SU-DHL-6 (cell line): ENCODE results near the gene ZFYVE21.

Source experiments
- EZH2phosphoT487 ChIP-seq: fragments of 200-600 bp; sonication (generic), shearing (Covaris generic); conservative IDR thresholded peaks from 2 replicates; pipeline ENCODE4 v1.6.1; 2018; ENCODE audit warnings: mild to moderate bottlenecking, antibody characterized with exemption, low read length, moderate library complexity, mixed read lengths
- TF ChIP-seq, protein P1 (sequence below): fragments of 200-600 bp; sonication (generic); IDR thresholded peaks from one replicate; pipeline ENCODE4 v1.5.1; 2017; ENCODE audit warnings: antibody characterized with exemption, mild to moderate bottlenecking, low read length, moderate library complexity; ENCODE audit not compliant: insufficient read depth, poor library complexity, severe bottlenecking

DNA sequence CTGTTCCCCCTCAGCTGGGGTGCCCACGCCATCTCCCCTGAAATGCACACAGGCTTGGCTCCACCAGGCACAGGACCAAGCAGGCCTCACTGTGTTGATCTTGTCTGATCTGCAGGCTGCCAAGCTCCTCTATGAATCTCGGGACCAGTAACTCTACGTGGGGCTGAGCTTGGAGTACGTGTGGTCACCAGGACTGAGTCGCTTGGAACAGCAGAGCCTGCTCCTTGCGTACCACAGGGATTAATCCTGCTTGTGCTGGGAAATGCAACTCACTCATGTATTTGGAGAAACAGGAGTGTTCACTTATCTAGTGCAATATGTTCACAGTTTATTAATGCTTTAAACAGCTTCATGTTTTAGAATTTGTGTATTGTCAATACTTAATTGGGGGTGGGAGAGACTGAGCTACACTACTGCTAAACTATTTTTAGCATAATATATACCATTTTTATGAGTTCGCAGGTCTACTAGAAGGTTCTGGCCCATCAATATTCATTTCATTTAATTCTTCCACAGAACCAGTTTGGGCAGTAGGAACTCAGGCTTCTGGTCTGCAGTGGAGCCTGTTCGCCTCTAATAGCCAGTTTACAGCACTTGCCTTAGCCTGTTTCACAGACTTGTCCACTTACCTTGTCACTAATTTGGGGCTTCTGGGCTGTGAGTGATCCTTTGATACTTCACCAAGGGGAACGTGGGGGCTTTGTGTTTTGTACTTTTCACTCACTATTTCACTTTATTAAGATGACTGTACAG is 17.4 kb downstream of the ZFYVE21 start:
- TF ChIP-seq, protein P1, sequence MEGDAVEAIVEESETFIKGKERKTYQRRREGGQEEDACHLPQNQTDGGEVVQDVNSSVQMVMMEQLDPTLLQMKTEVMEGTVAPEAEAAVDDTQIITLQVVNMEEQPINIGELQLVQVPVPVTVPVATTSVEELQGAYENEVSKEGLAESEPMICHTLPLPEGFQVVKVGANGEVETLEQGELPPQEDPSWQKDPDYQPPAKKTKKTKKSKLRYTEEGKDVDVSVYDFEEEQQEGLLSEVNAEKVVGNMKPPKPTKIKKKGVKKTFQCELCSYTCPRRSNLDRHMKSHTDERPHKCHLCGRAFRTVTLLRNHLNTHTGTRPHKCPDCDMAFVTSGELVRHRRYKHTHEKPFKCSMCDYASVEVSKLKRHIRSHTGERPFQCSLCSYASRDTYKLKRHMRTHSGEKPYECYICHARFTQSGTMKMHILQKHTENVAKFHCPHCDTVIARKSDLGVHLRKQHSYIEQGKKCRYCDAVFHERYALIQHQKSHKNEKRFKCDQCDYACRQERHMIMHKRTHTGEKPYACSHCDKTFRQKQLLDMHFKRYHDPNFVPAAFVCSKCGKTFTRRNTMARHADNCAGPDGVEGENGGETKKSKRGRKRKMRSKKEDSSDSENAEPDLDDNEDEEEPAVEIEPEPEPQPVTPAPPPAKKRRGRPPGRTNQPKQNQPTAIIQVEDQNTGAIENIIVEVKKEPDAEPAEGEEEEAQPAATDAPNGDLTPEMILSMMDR = no peak
- no peak for TF ChIP-seq EZH2phosphoT487
